Neuron (in vitro differentiated cells): ENCODE data around the gene OR2L2.
"Not testable (repeated sequence)": the region's sequence is repeated elsewhere in the genome, so short reads cannot be mapped to it uniquely, and the experiment has no call there.

Experiments used
- H2AFZ ChIP-seq: one replicate; pipeline ENCODE4 v1.6.1; 2013; ENCODE audit warnings: low read depth, mild to moderate bottlenecking, inconsistent platforms, low read length, moderate library complexity
- H3K27me3 ChIP-seq: one replicate; pipeline ENCODE4 v1.6.1; 2013; ENCODE audit warnings: low read length; ENCODE audit not compliant: insufficient read depth
- H3K36me3 ChIP-seq: one replicate; pipeline ENCODE4 v1.6.1; 2013; ENCODE audit warnings: low read length; ENCODE audit not compliant: insufficient read depth
- H3K4me1 ChIP-seq: one replicate; pipeline ENCODE4 v1.6.1; 2013; ENCODE audit warnings: low read length; ENCODE audit not compliant: insufficient read depth
- H3K4me3 ChIP-seq: 2 replicates; pipeline ENCODE4 v1.5.1; 2013; ENCODE audit warnings: mild to moderate bottlenecking, low read length, moderate library complexity
- H3K9me3 ChIP-seq: one replicate; pipeline ENCODE4 v1.6.1; 2013; ENCODE audit warnings: low read length

OR2L2 gene

GRCh38 chr1:248065604-248066003, 35.7 kb downstream of the OR2L2 start:
- H3K27me3 ChIP-seq: no peaks in the 10 kb centered on the region

GRCh38 chr1:248083864-248084263, 54.0 kb downstream of the OR2L2 start:
- not testable (repeated sequence) for H3K4me3 ChIP-seq, H3K36me3 ChIP-seq, H3K27me3 ChIP-seq, H3K4me1 ChIP-seq, H3K9me3 ChIP-seq, H2AFZ ChIP-seq

More at GRCh38 chr1:248065604-248066003, 35.7 kb downstream of the OR2L2 start:
- Histone ChIP-seq H3K36me3 (no peaks in the 10 kb centered on the region), H3K4me3 (no peak overlapping the region), H3K9me3 (no peaks in the 10 kb centered on the region), H3K4me1 (no peaks in the 10 kb centered on the region), H2AFZ (no peak overlapping the region)
